PC-9 (cell line): Measurements from ENCODE around the gene MTPN. TPM values are rescaled to one million over a fixed set of nuclear protein-coding genes. Genes with fewer than 3 reads are reported as not detected.

Experiments used
- BruUV-seq: library from RNA; stranded (reverse); fragments of 400-500 nt; replicated peaks from 2 replicates; lab custom pipeline; 2021; lab: Mats Ljungman, UMichigan
- CTCF ChIA-PET: fragments of 300-600 bp; sonication (Branson Sonifier 250); formaldehyde crosslinking; loops from one replicate; lab custom pipeline; 2022; ENCODE audit warnings: antibody characterized with exemption; lab: Charles Lee
- POLR2A ChIA-PET: fragments of 300-600 bp; sonication (Branson Sonifier 250); formaldehyde crosslinking; loops from one replicate; lab custom pipeline; 2022; ENCODE audit warnings: antibody characterized with exemption; ENCODE audit not compliant: unreplicated experiment; lab: Charles Lee
- DNase-seq, 2 experiments: peaks; one replicate each; pipeline versions ENCODE4 v3.0.0 to v3.0.0-alpha.2; 2015 to 2022; ENCODE audit warnings: mixed read lengths in 1 of 2
- H2AFZ ChIP-seq: fragments of 200-600 bp; sonication (generic); 2 replicates; pipeline ENCODE4 v1.8.1; 2017; ENCODE audit warnings: antibody characterized with exemption
- H3F3A ChIP-seq: fragments of 200-600 bp; sonication (generic); 2 replicates; pipeline ENCODE4 v1.8.1; 2017; ENCODE audit warnings: antibody characterized with exemption, mild to moderate bottlenecking, low read depth; ENCODE audit not compliant: insufficient read depth
- H3K27ac ChIP-seq: fragments of 200-600 bp; sonication (generic); 2 replicates; pipeline ENCODE4 v1.6.1; 2016; ENCODE audit warnings: mixed run types
- H3K27me3 ChIP-seq: fragments of 200-600 bp; sonication (generic); 2 replicates; pipeline ENCODE4 v1.6.1; 2016; ENCODE audit warnings: low read depth, mixed run types; ENCODE audit not compliant: insufficient read depth
- H3K36me3 ChIP-seq: fragments of 200-600 bp; sonication (generic); 2 replicates; pipeline ENCODE4 v1.6.1; 2016; ENCODE audit warnings: low read depth, mixed run types
- H3K4me1 ChIP-seq: fragments of 200-600 bp; sonication (generic); replicated peaks from 2 replicates; pipeline ENCODE4 v1.6.1; 2016; ENCODE audit warnings: mixed run types; ENCODE audit not compliant: insufficient read depth
- H3K4me2 ChIP-seq: fragments of 200-600 bp; sonication (generic); 2 replicates; pipeline ENCODE4 v1.6.1; 2017; ENCODE audit warnings: mixed run types
- H3K4me3 ChIP-seq: fragments of 200-600 bp; sonication (generic); 2 replicates; pipeline ENCODE4 v1.6.1; 2016; ENCODE audit warnings: mixed run types
- H3K79me2 ChIP-seq: fragments of 200-600 bp; sonication (generic); 2 replicates; pipeline ENCODE4 v1.6.1; 2017; ENCODE audit warnings: low read depth, mixed run types
- H3K9me2 ChIP-seq: fragments of 200-600 bp; sonication (generic); 2 replicates; pipeline ENCODE4 v1.8.1; 2017; ENCODE audit warnings: mild to moderate bottlenecking; ENCODE audit not compliant: insufficient read depth
- H3K9me3 ChIP-seq: fragments of 200-600 bp; sonication (generic); 2 replicates; pipeline ENCODE4 v1.8.1; 2016; ENCODE audit warnings: low read depth; ENCODE audit not compliant: insufficient read depth
- H4K20me1 ChIP-seq: fragments of 200-600 bp; sonication (generic); 2 replicates; pipeline ENCODE4 v1.8.1; 2017; ENCODE audit not compliant: insufficient read depth
- EZH2 ChIP-seq: fragments of 200-600 bp; sonication (generic); IDR thresholded peaks from 2 replicates; pipeline ENCODE4 v1.8.0; 2017; ENCODE audit warnings: antibody characterized with exemption, low read depth
- intact Hi-C: fragments of 100-400 bp; cut with micrococcal nuclease; formaldehyde crosslinking; loops from one replicate; pipeline ENCODE4 v1.10.0; 2022; ENCODE audit not compliant: unreplicated experiment
- total RNA-seq: library from RNA; stranded (reverse); gene quantifications from 2 replicates; pipeline ENCODE4 v1.2.3, GENCODE V29; 2021
- TF ChIP-seq, protein P1 (sequence below): fragments of 200-600 bp; sonication (generic); conservative IDR thresholded peaks from 2 replicates; pipeline ENCODE4 v1.6.1; 2017; ENCODE audit warnings: mixed run types, antibody characterized with exemption, mild to moderate bottlenecking, moderate library complexity

Gene MTPN
- total RNA-seq, 1 experiment from 2014 or later, result 212 TPM

DNA sequence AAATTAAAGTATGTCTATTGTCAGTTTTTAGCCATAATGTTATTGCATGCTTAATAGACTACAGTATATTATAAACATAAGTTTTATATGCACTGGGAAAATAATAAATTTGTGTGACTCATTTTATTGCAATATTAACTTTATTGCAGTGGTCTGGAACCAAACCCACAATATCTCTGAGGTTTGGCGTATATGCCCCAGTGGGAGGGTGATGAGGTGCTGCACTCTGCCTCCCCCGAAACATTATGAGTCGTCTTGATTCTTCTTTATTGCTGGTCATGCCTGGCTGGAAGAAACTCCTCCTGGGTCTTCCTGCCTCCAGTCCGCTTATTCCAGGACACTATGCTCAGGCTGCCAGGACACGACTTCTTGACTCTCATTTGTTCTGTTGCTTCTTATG, 88.4 kb downstream of the MTPN start:
- POLR2A ChIA-PET, result no interaction called here
- DNase-seq, result no peak

DNA sequence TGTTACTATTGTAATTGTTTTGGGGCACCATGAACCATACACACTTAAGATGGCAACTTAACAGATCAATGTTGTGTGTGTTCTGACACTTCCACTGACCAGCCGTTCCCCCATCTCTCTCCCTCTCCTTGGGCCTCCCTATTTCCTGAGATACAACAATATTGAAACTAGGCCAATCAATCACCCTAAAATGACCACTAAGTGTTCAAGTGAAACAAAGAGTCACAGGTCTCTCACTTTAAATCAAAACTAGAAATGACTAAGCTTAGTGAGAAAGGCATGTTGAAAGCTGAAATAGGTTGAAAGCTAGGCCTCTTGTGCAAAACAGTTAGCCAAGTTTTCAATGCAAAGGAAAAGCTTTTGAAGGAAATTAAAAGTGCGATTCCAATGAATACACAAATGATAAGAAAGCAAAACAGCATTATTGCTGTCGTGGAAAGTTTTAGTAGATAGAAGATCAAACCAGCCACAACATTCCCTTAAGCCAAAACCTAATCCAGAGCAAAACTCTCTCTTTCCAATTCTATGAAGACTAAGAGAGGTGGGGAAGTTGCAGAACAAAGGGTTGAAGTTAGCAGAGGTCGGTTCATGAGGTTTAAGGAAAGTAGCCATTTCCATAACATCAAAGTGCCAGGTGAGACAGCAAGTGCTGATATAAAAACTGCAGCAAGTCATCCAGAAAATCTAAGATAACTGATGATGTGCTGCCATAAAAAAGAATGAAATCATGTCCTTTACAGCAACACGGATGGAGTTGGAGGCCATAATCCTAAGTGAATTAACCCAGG, 90.6 kb downstream of the MTPN start:
- Histone ChIP-seq H3K4me1 (0 out of 2 replicates have a peak, but pooled peaks cover 8% of the 10 kb centered on the region), H3K9me2 (no peaks in the 10 kb centered on the region), H2AFZ (no peak overlapping the region), H3K27me3 (no peaks in the 10 kb centered on the region), H3K4me2 (no peak overlapping the region), H3K79me2 (no peaks in the 10 kb centered on the region), H3K4me3 (no peak overlapping the region), H3K27ac (no peak overlapping the region), H3F3A (no peaks in the 10 kb centered on the region), H3K9me3 (no peaks in the 10 kb centered on the region), H4K20me1 (no peaks in the 10 kb centered on the region), H3K36me3 (no peaks in the 10 kb centered on the region)
- TF ChIP-seq, protein P1, sequence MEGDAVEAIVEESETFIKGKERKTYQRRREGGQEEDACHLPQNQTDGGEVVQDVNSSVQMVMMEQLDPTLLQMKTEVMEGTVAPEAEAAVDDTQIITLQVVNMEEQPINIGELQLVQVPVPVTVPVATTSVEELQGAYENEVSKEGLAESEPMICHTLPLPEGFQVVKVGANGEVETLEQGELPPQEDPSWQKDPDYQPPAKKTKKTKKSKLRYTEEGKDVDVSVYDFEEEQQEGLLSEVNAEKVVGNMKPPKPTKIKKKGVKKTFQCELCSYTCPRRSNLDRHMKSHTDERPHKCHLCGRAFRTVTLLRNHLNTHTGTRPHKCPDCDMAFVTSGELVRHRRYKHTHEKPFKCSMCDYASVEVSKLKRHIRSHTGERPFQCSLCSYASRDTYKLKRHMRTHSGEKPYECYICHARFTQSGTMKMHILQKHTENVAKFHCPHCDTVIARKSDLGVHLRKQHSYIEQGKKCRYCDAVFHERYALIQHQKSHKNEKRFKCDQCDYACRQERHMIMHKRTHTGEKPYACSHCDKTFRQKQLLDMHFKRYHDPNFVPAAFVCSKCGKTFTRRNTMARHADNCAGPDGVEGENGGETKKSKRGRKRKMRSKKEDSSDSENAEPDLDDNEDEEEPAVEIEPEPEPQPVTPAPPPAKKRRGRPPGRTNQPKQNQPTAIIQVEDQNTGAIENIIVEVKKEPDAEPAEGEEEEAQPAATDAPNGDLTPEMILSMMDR, result no peak
- no peak for TF ChIP-seq EZH2
- no TSS peak for BruUV-seq
- DNase-seq, result no peak
- ChIA-PET CTCF (no interaction called here), POLR2A (no interaction called here)
- intact Hi-C loops, result no loop called here

More for the DNA sequence above, 88.4 kb downstream of the MTPN start:
- no peak for TF ChIP-seq EZH2
- TF ChIP-seq, protein P1, result no peak
- H2AFZ ChIP-seq, result no peak overlapping the region
- no peak overlapping the region for H3K4me2 ChIP-seq
- intact Hi-C loops, result no loop called here
- 0 out of 2 replicates have a peak, but pooled peaks cover 8% of the 10 kb centered on the region for H3K4me1 ChIP-seq
- no peaks in the 10 kb centered on the region for H3K36me3 ChIP-seq
- H3K9me3 ChIP-seq, result no peaks in the 10 kb centered on the region
- BruUV-seq, result no TSS peak
- no peaks in the 10 kb centered on the region for H3K79me2 ChIP-seq
- no peak overlapping the region for H3K4me3 ChIP-seq
- H3F3A ChIP-seq, result no peaks in the 10 kb centered on the region
- no peaks in the 10 kb centered on the region for H3K9me2 ChIP-seq
- no peaks in the 10 kb centered on the region for H3K27me3 ChIP-seq
- no peaks in the 10 kb centered on the region for H4K20me1 ChIP-seq
- no peak overlapping the region for H3K27ac ChIP-seq
- CTCF ChIA-PET, result no interaction called here

GRCh38 chr7:135884495-135885232, 92.5 kb downstream of the MTPN start:
- intact Hi-C loops, result no loop called here
- Histone ChIP-seq H3K4me2 (no peak overlapping the region), H3K9me3 (no peaks in the 10 kb centered on the region), H3K27ac (no peak overlapping the region), H3K36me3 (no peaks in the 10 kb centered on the region), H2AFZ (no peak overlapping the region), H3F3A (no peaks in the 10 kb centered on the region), H3K4me3 (no peak overlapping the region), H3K9me2 (no peaks in the 10 kb centered on the region), H3K79me2 (no peaks in the 10 kb centered on the region), H3K4me1 (peaks cover 13% of the 10 kb centered on the region), H3K27me3 (no peaks in the 10 kb centered on the region), H4K20me1 (no peaks in the 10 kb centered on the region)
- no peak for DNase-seq
- no peak for TF ChIP-seq EZH2
- TF ChIP-seq, protein P1, result no peak
- ChIA-PET POLR2A (interaction anchor here (0.5 kb wide), 1 partner anchor 282 kb away, joined by 12 read pairs; no protein-coding TSS in a partner anchor), CTCF (no interaction called here)
- BruUV-seq, result no TSS peak
